ENCODE results near the gene ATMIN. TPM values are rescaled to one million over a fixed set of nuclear protein-coding genes. Genes with fewer than 3 reads are reported as not detected.

Gene ATMIN
- total RNA-seq, 2 donors from 2014 or later = 15.6 to 15.8 TPM

GRCh38 chr16:81066681-81067080 is 31.0 kb downstream of the ATMIN start:
- intact Hi-C loops (cut with DNase I) = no loop called here
- no peak for DNase-seq
- no peak overlapping the region for H3K27ac ChIP-seq
- no peak for ATAC-seq
- H3K36me3 ChIP-seq (replicated peaks in 1 of 2; ENCODE audit: insufficient read depth in 1 of 2, low read depth in 2 of 2) = no peaks in the 10 kb centered on the region
- no peaks in the 10 kb centered on the region for H3K27me3 ChIP-seq
- no peaks in the 10 kb centered on the region for H3K9me3 ChIP-seq
- no peaks in the 10 kb centered on the region for H3K4me1 ChIP-seq
- TF ChIP-seq CTCF (IDR thresholded peaks at IDR 0.05) = no peak
- TF ChIP-seq POLR2A (IDR thresholded peaks at IDR 0.05) = no peak
- WGBS, 2 donors = 74 to 75% methylated on average over 4 of the region's 4 CpGs
- no peak overlapping the region for H3K4me3 ChIP-seq

- TF ChIP-seq CTCF (IDR thresholded peaks at IDR 0.05) = no peak
- TF ChIP-seq POLR2A (IDR thresholded peaks at IDR 0.05) = no peak
- 93 to 100% methylated on average over 1 of the region's 1 CpG for WGBS, 2 donors
- no peaks in the 10 kb centered on the region for H3K27me3 ChIP-seq
- DNase-seq = no peak
- H3K4me1 ChIP-seq = no peaks in the 10 kb centered on the region
- H3K4me3 ChIP-seq = no peak overlapping the region
- H3K9me3 ChIP-seq = no peaks in the 10 kb centered on the region
- no peak for ATAC-seq
- H3K36me3 ChIP-seq (replicated peaks in 1 of 2; ENCODE audit: insufficient read depth in 1 of 2, low read depth in 2 of 2) = no peaks in the 10 kb centered on the region
- intact Hi-C loops (cut with DNase I) = no loop called here
- no peak overlapping the region for H3K27ac ChIP-seq
These were observed 31.5 kb downstream of the ATMIN start for GRCh38 chr16:81067166-81067565.

GRCh38 chr16:81069063-81069462 is 33.4 kb downstream of the ATMIN start:
- no peaks in the 10 kb centered on the region for H3K9me3 ChIP-seq
- no peak for ATAC-seq
- no peaks in the 10 kb centered on the region for H3K36me3 ChIP-seq (replicated peaks in 1 of 2; ENCODE audit: insufficient read depth in 1 of 2, low read depth in 2 of 2)
- intact Hi-C loops (cut with DNase I) = no loop called here
- no peak for DNase-seq
- no peaks in the 10 kb centered on the region for H3K4me1 ChIP-seq
- H3K27me3 ChIP-seq = no peaks in the 10 kb centered on the region
- H3K4me3 ChIP-seq = no peak overlapping the region
- no peak overlapping the region for H3K27ac ChIP-seq
- WGBS, 2 donors = 83 to 91% methylated on average over 4 of the region's 4 CpGs
- no peak for TF ChIP-seq POLR2A (IDR thresholded peaks at IDR 0.05)
- TF ChIP-seq CTCF (IDR thresholded peaks at IDR 0.05) = no peak

GRCh38 chr16:81070979-81071378 is 35.3 kb downstream of the ATMIN start:
- Histone ChIP-seq H3K36me3 (replicated peaks in 1 of 2; ENCODE audit: insufficient read depth in 1 of 2, low read depth in 2 of 2) (no peaks in the 10 kb centered on the region), H3K9me3 (no peaks in the 10 kb centered on the region), H3K27me3 (no peaks in the 10 kb centered on the region), H3K4me3 (no peak overlapping the region), H3K27ac (no peak overlapping the region), H3K4me1 (no peaks in the 10 kb centered on the region)
- no peak for DNase-seq
- TF ChIP-seq CTCF (IDR thresholded peaks at IDR 0.05) = no peak
- TF ChIP-seq POLR2A (IDR thresholded peaks at IDR 0.05) = no peak
- 75 to 79% methylated on average over 7 to 8 of the region's 8 CpGs for WGBS, 2 donors
- intact Hi-C loops (cut with DNase I) = no loop called here
- no peak for ATAC-seq

GRCh38 chr16:81071805-81072204 is 36.2 kb downstream of the ATMIN start:
- Histone ChIP-seq H3K27me3 (no peaks in the 10 kb centered on the region), H3K9me3 (no peaks in the 10 kb centered on the region), H3K4me3 (no peak overlapping the region), H3K27ac (no peak overlapping the region), H3K36me3 (replicated peaks in 1 of 2; ENCODE audit: insufficient read depth in 1 of 2, low read depth in 2 of 2) (no peaks in the 10 kb centered on the region), H3K4me1 (no peaks in the 10 kb centered on the region)
- DNase-seq = no peak
- no peak for TF ChIP-seq CTCF (IDR thresholded peaks at IDR 0.05)
- no peak for TF ChIP-seq POLR2A (IDR thresholded peaks at IDR 0.05)
- WGBS, 2 donors = 79 to 81% methylated on average over 3 to 4 of the region's 4 CpGs
- intact Hi-C loops (cut with DNase I) = no loop called here
- no peak for ATAC-seq

Data from body of pancreas (tissue), 4 donors.